K562 (cell line): ENCODE measurements around the gene TXNIP. TPM values are rescaled to one million over a fixed set of nuclear protein-coding genes. Genes with fewer than 3 reads are reported as not detected.

Source experiments
- CBX8 ChIP-seq: fragments of 200-600 bp; sonication (generic); IDR thresholded peaks from 2 replicates; pipeline ENCODE4 v1.6.1; 2012; ENCODE audit warnings: borderline replicate concordance, mixed run types, low read depth, mild to moderate bottlenecking, moderate library complexity, mixed read lengths, low read length, control low read depth, inconsistent platforms; ENCODE audit not compliant: poor library complexity, severe bottlenecking; ENCODE audit errors: extremely low read depth
- E2F8 ChIP-seq: fragments of 450-650 bp; IDR thresholded peaks from 2 replicates; pipeline ENCODE4 v1.7.1; 2018; ENCODE audit warnings: mild to moderate bottlenecking, low read depth; ENCODE audit not compliant: partially characterized antibody
- ELF2 ChIP-seq: fragments of 250-450 bp; sonication (Bioruptor Pico); IDR thresholded peaks from 2 replicates; pipeline ENCODE4 v1.5.0; 2021; ENCODE audit warnings: mild to moderate bottlenecking
- GATAD2B ChIP-seq: fragments of 450-650 bp; IDR thresholded peaks from 2 replicates; pipeline ENCODE4 v1.6.1; 2017; ENCODE audit warnings: mild to moderate bottlenecking, borderline replicate concordance
- JUN ChIP-seq, 2 experiments: sonication (generic) in 1 of 2; formaldehyde crosslinking in 1 of 2; IDR thresholded peaks; 2 replicates each; pipeline versions ENCODE4 v1.6.1 to v1.8.0; 2012 to 2022; ENCODE audit warnings: borderline replicate concordance in 2 of 2, mild to moderate bottlenecking in 2 of 2, improper control_type of control experiment in 1 of 2, low read depth in 1 of 2, low read length in 1 of 2, missing genetic modification reagents in 1 of 2
- MNT ChIP-seq, 2 experiments: fragments of 450-650 bp; conservative IDR thresholded peaks; 2 replicates each; pipeline ENCODE4 v1.6.1; 2017; ENCODE audit warnings: mild to moderate bottlenecking in 2 of 2, moderate library complexity in 2 of 2
- NFXL1 ChIP-seq: fragments of 450-650 bp; formaldehyde crosslinking; IDR thresholded peaks from 2 replicates; pipeline ENCODE4 v1.4.0; 2021; ENCODE audit warnings: mild to moderate bottlenecking
- PRDM10 ChIP-seq: fragments of 450-650 bp; IDR thresholded peaks from 2 replicates; pipeline ENCODE4 v1.6.1; 2018; ENCODE audit not compliant: partially characterized antibody
- SP1 ChIP-seq: sonication (generic); formaldehyde crosslinking; IDR thresholded peaks from 2 replicates; pipeline ENCODE4 v1.8.1; 2022; ENCODE audit warnings: mild to moderate bottlenecking, missing genetic modification reagents
- SRSF7 ChIP-seq: fragments of 200-400 bp; formaldehyde crosslinking; optimal IDR thresholded peaks from 2 replicates; pipeline ENCODE3; 2017; ENCODE audit warnings: mild to moderate bottlenecking, low read depth, low read length
- STAT5A ChIP-seq: IDR thresholded peaks from 2 replicates; pipeline ENCODE4 v1.6.1; 2012; ENCODE audit warnings: low read length, inconsistent platforms, borderline replicate concordance
- ZC3H8 ChIP-seq: fragments of 450-650 bp; IDR thresholded peaks from 2 replicates; pipeline ENCODE4 v1.6.1; 2017
- ZNF121 ChIP-seq: sonication (generic); formaldehyde crosslinking; conservative IDR thresholded peaks from 2 replicates; pipeline ENCODE4 v1.8.0; 2022; ENCODE audit warnings: missing genetic modification reagents
- ZNF175 ChIP-seq: fragments of 200-800 bp; sonication (Bioruptor generic); IDR thresholded peaks from 2 replicates; pipeline ENCODE4 v1.6.1; 2016; ENCODE audit warnings: low read depth, mild to moderate bottlenecking, missing genetic modification characterization, missing compliant biosample characterization
- polyA plus RNA-seq, 8 experiments: library from polyadenylated mRNA; depleted of rRNA in 4 of 8; stranded (reverse) in 5 of 8; unstranded in 3 of 8; fragments of >200 nt; fragmentation: Nextera tagmentation in 2 of 8; fragmentation: Illumina TruSeq in 1 of 8; extraction: Ambion mirVana in 2 of 8; extraction: Trizol in 1 of 8; gene quantifications; 2 replicates each; pipeline versions ENCODE4 v1.2.1 to v1.2.3, GENCODE V29; 2011 to 2014; ENCODE audit warnings: inconsistent platforms in 1 of 8, missing spikeins in 1 of 8
- total RNA-seq, 7 experiments: library from RNA; depleted of rRNA in 6 of 7; stranded (reverse); fragments of >200 nt in 6 of 7; fragmentation: Illumina TruSeq in 2 of 7; extraction: Trizol in 2 of 7; gene quantifications; 2 replicates each; pipeline versions ENCODE4 v1.2.1 to v1.2.3, GENCODE V29; 2011 to 2021; ENCODE audit warnings: low replicate concordance in 1 of 7
- TF ChIP-seq, protein P1 (sequence below): sonication (generic); formaldehyde crosslinking; IDR thresholded peaks from 2 replicates; pipeline ENCODE4 v1.8.0; 2022; ENCODE audit warnings: mild to moderate bottlenecking, missing genetic modification reagents

Gene TXNIP
- total and polyA plus RNA-seq, 9 of the 15 experiments (the other 6 are each of a cell fraction or from before 2014, with no cell fraction given): 120 to 499 (median 257) TPM

GRCh38 chr1:146007489-146008133 lies 11.2 kb upstream of the TXNIP start (continued):
- TF ChIP-seq ZNF121 (CRISPR knock-in tag): peak; percentile 59; the same call in 1 of the 2 replicates
- TF ChIP-seq JUN (IDR thresholded peaks at IDR 0.05; ENCODE audit: borderline replicate concordance, low read depth, low read length): no peak
- TF ChIP-seq JUN (CRISPR knock-in tag; IDR thresholded peaks at IDR 0.05; ENCODE audit: borderline replicate concordance): no peak
- no peak for TF ChIP-seq NFXL1 (CRISPR knock-in tag)
- TF ChIP-seq SP1 (CRISPR knock-in tag): no peak
- TF ChIP-seq GATAD2B: peak; percentile 77; the same call in 1 of the 2 replicates
- TF ChIP-seq STAT5A: no peak
- no peak for TF ChIP-seq E2F8
- no peak for TF ChIP-seq ELF2 (CRISPR knock-in tag)
- no peak for TF ChIP-seq CBX8
- no peak for TF ChIP-seq ZNF175 (CRISPR knock-in tag)
- TF ChIP-seq PRDM10: no peak
- TF ChIP-seq, protein P1, sequence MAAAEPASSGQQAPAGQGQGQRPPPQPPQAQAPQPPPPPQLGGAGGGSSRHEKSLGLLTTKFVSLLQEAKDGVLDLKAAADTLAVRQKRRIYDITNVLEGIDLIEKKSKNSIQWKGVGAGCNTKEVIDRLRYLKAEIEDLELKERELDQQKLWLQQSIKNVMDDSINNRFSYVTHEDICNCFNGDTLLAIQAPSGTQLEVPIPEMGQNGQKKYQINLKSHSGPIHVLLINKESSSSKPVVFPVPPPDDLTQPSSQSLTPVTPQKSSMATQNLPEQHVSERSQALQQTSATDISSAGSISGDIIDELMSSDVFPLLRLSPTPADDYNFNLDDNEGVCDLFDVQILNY (CRISPR knock-in tag): no peak
- TF ChIP-seq MNT (conservative IDR thresholded peaks at IDR 0.05): 0 out of 4 replicates have a peak, but pooled peaks of 1 of the 2 experiments have one; percentile 33
- TF ChIP-seq ZC3H8: no peak
- TF ChIP-seq SRSF7: no peak
